GM19438 (cell line): ENCODE results near the gene NIPSNAP2.
A peak's percentile ranks its signal among the peaks of the same experiment; 100 is the strongest.
"Not testable (repeated sequence)": the region's sequence is repeated elsewhere in the genome, so short reads cannot be mapped to it uniquely, and the experiment has no call there.

Experiments used
- ATAC-seq: cut with Tn5 transposase; IDR thresholded peaks from one replicate; pipeline ENCODE4 v1.9.1; 2021; ENCODE audit warnings: low read depth; ENCODE audit not compliant: unreplicated experiment

The NIPSNAP2 gene

GRCh38 chr7:55973747-55974250, 9.4 kb downstream of the NIPSNAP2 start:
- no peak for ATAC-seq

- no peak for ATAC-seq
Measured at GRCh38 chr7:55975988-55976633, 11.7 kb downstream of the NIPSNAP2 start.

- no peak for ATAC-seq
Measured at GRCh38 chr7:55977831-55978230, 13.4 kb downstream of the NIPSNAP2 start.

- no peak for ATAC-seq
Measured at GRCh38 chr7:55980266-55980665, 15.9 kb downstream of the NIPSNAP2 start.

- no peak for ATAC-seq
Measured at GRCh38 chr7:55983537-55983936, 19.2 kb downstream of the NIPSNAP2 start.

- ATAC-seq: no peak
Measured at GRCh38 chr7:55992346-55992745, 28.0 kb downstream of the NIPSNAP2 start.

GRCh38 chr7:55996856-55997500, 32.6 kb downstream of the NIPSNAP2 start:
- ATAC-seq: no peak

GRCh38 chr7:56003749-56004148, 39.4 kb downstream of the NIPSNAP2 start:
- no peak for ATAC-seq

GRCh38 chr7:56007167-56007652, 42.8 kb downstream of the NIPSNAP2 start:
- ATAC-seq: no peak

- no peak for ATAC-seq
Measured at GRCh38 chr7:56007891-56008290, 43.5 kb downstream of the NIPSNAP2 start.

- no peak for ATAC-seq
Measured at GRCh38 chr7:56009695-56010094, 45.3 kb downstream of the NIPSNAP2 start.

- not testable (repeated sequence) for ATAC-seq
Measured at GRCh38 chr7:56017015-56017414, 52.6 kb downstream of the NIPSNAP2 start.

- no peak for ATAC-seq
Measured at GRCh38 chr7:56019501-56019900, 55.1 kb downstream of the NIPSNAP2 start.

GRCh38 chr7:56023500-56023899, 59.1 kb downstream of the NIPSNAP2 start:
- no peak for ATAC-seq

GRCh38 chr7:56026538-56026937, 62.2 kb downstream of the NIPSNAP2 start:
- no peak for ATAC-seq

- no peak for ATAC-seq
Measured at GRCh38 chr7:56028942-56029630, 64.7 kb downstream of the NIPSNAP2 start.

GRCh38 chr7:56030340-56030739, 66.0 kb downstream of the NIPSNAP2 start:
- no peak for ATAC-seq

- ATAC-seq: not testable (repeated sequence)
Measured at GRCh38 chr7:56031556-56031955, 67.2 kb downstream of the NIPSNAP2 start.

- not testable (repeated sequence) for ATAC-seq
Measured at GRCh38 chr7:56032578-56032977, 68.2 kb downstream of the NIPSNAP2 start.

GRCh38 chr7:56033671-56034432, 69.5 kb downstream of the NIPSNAP2 start:
- ATAC-seq: peak; percentile 98

- no peak for ATAC-seq
Measured at GRCh38 chr7:56040730-56041129, 76.3 kb downstream of the NIPSNAP2 start.
